ENCODE measurements around the gene SASH1. TPM values are rescaled to one million over a fixed set of nuclear protein-coding genes. Genes with fewer than 3 reads are reported as not detected.

SASH1 gene
- total RNA-seq, 4 donors from 2014 or later = 55.3 to 118 (median 79.6) TPM

DNA sequence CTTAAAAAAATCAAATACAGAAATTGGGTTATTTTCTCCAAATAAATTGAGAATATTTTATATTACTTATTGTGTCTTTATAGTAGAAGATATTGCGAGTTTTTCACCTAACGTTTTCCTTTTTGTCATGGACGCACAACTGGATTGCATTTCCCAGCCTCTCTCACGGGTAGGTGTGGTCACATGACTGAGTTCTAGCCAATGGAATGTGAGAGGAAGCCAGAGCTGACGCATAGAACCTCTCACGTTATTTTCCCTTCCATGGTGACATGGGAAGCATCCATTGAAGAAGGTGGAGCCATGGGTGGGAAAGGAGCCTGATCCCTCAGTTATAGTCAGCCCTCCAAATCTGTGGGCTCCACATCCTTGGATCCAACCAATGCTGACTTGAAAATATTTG lies 248.2 kb downstream of the SASH1 start:
- Histone ChIP-seq H3K27ac (no peak overlapping the region), H3K4me1 (peaks cover 0 to 10% (median 0%) of the 10 kb centered on the region in 3 donors), H3K4me3 (no peak overlapping the region), H3K36me3 (no peaks in the 10 kb centered on the region), H3K9me3 (peaks cover 0 to 1% (median 0%) of the 10 kb centered on the region in 3 donors), H3K27me3 (peaks cover 0 to 6% (median 0%) of the 10 kb centered on the region in 4 donors)
- intact Hi-C loops (cut with DNase I) = no loop called here
- WGBS, 2 donors = 70 to 87% methylated on average over 6 of the region's 6 CpGs
- no peak for TF ChIP-seq POLR2A (IDR thresholded peaks at IDR 0.05)
- TF ChIP-seq, protein P1, sequence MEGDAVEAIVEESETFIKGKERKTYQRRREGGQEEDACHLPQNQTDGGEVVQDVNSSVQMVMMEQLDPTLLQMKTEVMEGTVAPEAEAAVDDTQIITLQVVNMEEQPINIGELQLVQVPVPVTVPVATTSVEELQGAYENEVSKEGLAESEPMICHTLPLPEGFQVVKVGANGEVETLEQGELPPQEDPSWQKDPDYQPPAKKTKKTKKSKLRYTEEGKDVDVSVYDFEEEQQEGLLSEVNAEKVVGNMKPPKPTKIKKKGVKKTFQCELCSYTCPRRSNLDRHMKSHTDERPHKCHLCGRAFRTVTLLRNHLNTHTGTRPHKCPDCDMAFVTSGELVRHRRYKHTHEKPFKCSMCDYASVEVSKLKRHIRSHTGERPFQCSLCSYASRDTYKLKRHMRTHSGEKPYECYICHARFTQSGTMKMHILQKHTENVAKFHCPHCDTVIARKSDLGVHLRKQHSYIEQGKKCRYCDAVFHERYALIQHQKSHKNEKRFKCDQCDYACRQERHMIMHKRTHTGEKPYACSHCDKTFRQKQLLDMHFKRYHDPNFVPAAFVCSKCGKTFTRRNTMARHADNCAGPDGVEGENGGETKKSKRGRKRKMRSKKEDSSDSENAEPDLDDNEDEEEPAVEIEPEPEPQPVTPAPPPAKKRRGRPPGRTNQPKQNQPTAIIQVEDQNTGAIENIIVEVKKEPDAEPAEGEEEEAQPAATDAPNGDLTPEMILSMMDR (IDR thresholded peaks at IDR 0.05) = no peak
- no peak for DNase-seq

DNA sequence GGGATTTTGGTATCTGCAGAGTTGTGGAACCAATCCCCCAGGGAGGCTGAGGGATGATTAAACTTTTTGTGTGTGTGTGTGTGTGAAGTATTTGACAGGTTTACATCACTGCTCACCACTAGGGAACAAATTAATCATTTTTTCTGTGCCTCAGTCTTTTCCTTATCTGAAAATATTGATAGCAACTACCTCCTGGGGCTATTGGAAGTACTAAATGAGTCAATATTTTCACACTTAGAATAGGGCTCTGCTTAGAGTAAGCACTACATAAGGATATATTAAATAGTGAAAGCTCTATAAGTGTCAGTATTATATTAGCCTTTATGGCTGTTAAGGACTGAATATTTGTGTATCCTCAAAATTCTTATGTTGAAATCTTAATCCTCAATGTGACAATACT lies 249.0 kb downstream of the SASH1 start:
- Histone ChIP-seq H3K36me3 (no peaks in the 10 kb centered on the region), H3K4me1 (peaks cover 0 to 10% (median 0%) of the 10 kb centered on the region in 3 donors), H3K27ac (no peak overlapping the region), H3K27me3 (peaks cover 0 to 6% (median 0%) of the 10 kb centered on the region in 4 donors), H3K9me3 (no peaks in the 10 kb centered on the region), H3K4me3 (no peak overlapping the region)
- DNase-seq = no peak
- intact Hi-C loops (cut with DNase I) = no loop called here
- TF ChIP-seq, protein P1 (IDR thresholded peaks at IDR 0.05) = no peak
- TF ChIP-seq POLR2A (IDR thresholded peaks at IDR 0.05) = no peak

DNA sequence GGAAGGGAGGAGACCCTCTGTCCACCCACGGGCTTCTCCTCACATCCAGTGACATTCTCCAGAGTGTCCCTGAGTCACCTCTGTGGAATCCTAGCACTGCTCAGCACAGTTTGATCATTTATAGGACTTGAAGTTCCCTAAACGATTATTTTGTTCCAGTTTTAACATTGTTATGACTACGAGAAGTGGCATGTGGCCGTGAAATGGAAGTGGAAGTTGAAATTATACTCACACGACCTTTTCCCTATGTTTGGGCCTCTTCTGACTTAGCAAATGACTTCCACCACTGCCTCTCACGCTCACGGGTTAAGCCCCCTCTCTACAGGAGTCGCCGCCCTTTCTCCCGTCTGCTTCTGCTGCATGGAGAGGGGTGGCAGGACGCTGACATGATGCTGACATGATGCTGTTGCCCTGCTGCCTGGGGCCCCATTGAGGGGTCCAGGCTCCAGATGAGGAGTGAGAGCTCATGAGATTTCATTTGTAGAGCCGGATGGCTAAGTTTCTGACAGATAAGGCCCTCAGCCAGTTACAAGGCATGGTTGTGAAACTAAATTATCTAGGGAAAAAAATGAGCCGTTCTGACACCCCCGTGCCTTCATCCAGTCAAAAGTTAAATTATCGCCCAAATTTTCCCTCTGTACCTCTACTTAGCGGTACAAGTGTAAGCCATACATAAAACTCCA lies 250.6 kb downstream of the SASH1 start:
- 68 to 70% methylated on average over 14 to 15 of the region's 16 CpGs for WGBS, 2 donors
- H3K9me3 ChIP-seq = no peaks in the 10 kb centered on the region
- DNase-seq = no peak
- no peaks in the 10 kb centered on the region for H3K27me3 ChIP-seq
- H3K27ac ChIP-seq = peak overlapping the region in 3 of 4 donors; percentile 64 to 80 (median 73)
- TF ChIP-seq, protein P1 (IDR thresholded peaks at IDR 0.05) = no peak
- TF ChIP-seq POLR2A (IDR thresholded peaks at IDR 0.05) = no peak
- no peak overlapping the region for H3K4me3 ChIP-seq
- peaks cover 0 to 10% (median 0%) of the 10 kb centered on the region in 3 donors for H3K4me1 ChIP-seq
- intact Hi-C loops (cut with DNase I) = no loop called here
- no peaks in the 10 kb centered on the region for H3K36me3 ChIP-seq

DNA sequence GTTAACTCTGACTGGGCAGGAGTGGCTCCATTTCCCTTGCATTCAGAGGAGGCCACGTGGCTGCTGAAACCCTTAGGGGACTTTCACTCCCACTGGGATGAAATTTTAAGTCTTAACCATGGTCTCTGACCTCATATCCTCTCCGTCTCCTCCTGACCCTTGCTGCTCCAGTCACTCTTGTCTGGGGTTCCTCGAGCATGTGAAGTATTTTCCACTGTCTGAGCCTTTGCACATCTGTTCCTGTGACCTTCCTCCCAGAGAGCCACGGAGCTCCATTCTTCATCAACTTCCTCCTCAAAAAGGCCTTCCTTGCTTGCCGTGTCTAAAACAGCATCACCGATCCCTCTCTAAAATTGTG lies 251.2 kb downstream of the SASH1 start:
- no peak for DNase-seq
- WGBS, 2 donors = 64 to 68% methylated on average over 6 of the region's 6 CpGs
- Histone ChIP-seq H3K9me3 (no peaks in the 10 kb centered on the region), H3K4me1 (peaks cover 0 to 11% (median 0%) of the 10 kb centered on the region in 3 donors), H3K27me3 (no peaks in the 10 kb centered on the region), H3K27ac (peak overlapping the region in 3 of 4 donors; percentile 64 to 80 (median 73)), H3K36me3 (no peaks in the 10 kb centered on the region), H3K4me3 (no peak overlapping the region)
- intact Hi-C loops (cut with DNase I) = no loop called here
- no peak for TF ChIP-seq POLR2A (IDR thresholded peaks at IDR 0.05)
- TF ChIP-seq, protein P1 (IDR thresholded peaks at IDR 0.05) = no peak

DNA sequence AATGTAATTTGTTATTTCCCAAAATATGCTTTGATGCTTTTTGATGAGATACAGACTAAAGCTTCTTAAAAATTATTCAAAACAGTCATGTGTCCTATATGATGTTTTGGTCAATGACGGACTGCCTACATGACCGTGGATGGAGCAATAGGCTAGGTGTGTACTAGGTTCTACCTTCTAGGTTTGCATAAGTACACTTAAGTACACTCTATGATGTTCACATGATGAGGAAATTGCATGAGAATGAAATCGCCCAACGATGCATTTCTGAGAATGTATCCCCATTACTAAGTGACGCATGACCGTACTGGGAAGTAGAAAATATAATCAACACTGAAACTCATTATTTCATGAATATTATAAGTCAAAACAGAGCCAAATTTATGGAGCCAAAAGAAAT lies 252.9 kb downstream of the SASH1 start:
- H3K36me3 ChIP-seq = no peaks in the 10 kb centered on the region
- no peaks in the 10 kb centered on the region for H3K9me3 ChIP-seq
- no peak overlapping the region for H3K4me3 ChIP-seq
- peaks cover 0 to 7% (median 0%) of the 10 kb centered on the region in 4 donors for H3K27me3 ChIP-seq
- no peak for DNase-seq
- H3K4me1 ChIP-seq = peaks cover 0 to 14% (median 0%) of the 10 kb centered on the region in 3 donors
- intact Hi-C loops (cut with DNase I) = no loop called here
- TF ChIP-seq, protein P1 (IDR thresholded peaks at IDR 0.05) = no peak
- TF ChIP-seq POLR2A (IDR thresholded peaks at IDR 0.05) = no peak
- 92 to 93% methylated on average over 6 of the region's 6 CpGs for whole genome bisulfite sequencing, 2 donors
- no peak overlapping the region for H3K27ac ChIP-seq

All from esophagus squamous epithelium (tissue), 5 donors.